Activated B cell treated with CpG ODN at 0.5 μM for 24 hours (primary cell): ENCODE results near the gene ENO2. TPM values are rescaled to one million over a fixed set of nuclear protein-coding genes. Genes with fewer than 3 reads are reported as not detected.

Experiments used
- ATAC-seq: fragments of 200-7000 bp; cut with Tn5 transposase; one replicate; pipeline ENCODE4 v1.10.0; 2021; ENCODE audit warnings: low read depth, mild to moderate bottlenecking, moderate library complexity
- CTCF ChIA-PET: fragments of 350-600 bp; sonication (Branson Sonifier 250); formaldehyde crosslinking; loops from one replicate; lab custom pipeline; 2021; ENCODE audit warnings: antibody characterized with exemption; lab: Charles Lee
- POLR2A ChIA-PET: fragments of 350-600 bp; sonication (Branson Sonifier 250); formaldehyde crosslinking; loops from one replicate; lab custom pipeline; 2021; ENCODE audit warnings: antibody characterized with exemption; lab: Charles Lee
- DNase-seq: peaks from one replicate; pipeline ENCODE4 v3.0.0; 2022
- H3K27ac Mint-ChIP-seq: one replicate; pipeline ENCODE4 v1.8.0; 2020; ENCODE audit warnings: mixed read lengths
- H3K27me3 Mint-ChIP-seq: one replicate; pipeline ENCODE4 v1.8.0; 2021; ENCODE audit warnings: mixed read lengths
- H3K36me3 Mint-ChIP-seq: one replicate; pipeline ENCODE4 v1.8.0; 2021; ENCODE audit warnings: low read depth, mixed read lengths
- H3K4me1 Mint-ChIP-seq: one replicate; pipeline ENCODE4 v1.8.0; 2021; ENCODE audit warnings: mixed read lengths
- H3K4me3 Mint-ChIP-seq: one replicate; pipeline ENCODE4 v1.8.0; 2020; ENCODE audit warnings: mild to moderate bottlenecking, mixed read lengths
- H3K9me3 Mint-ChIP-seq: one replicate; pipeline ENCODE4 v1.8.0; 2020; ENCODE audit warnings: mixed read lengths
- intact Hi-C: fragments of 100-400 bp; cut with micrococcal nuclease; formaldehyde crosslinking; loops from one replicate; pipeline ENCODE4 v1.15.1; 2024
- total RNA-seq: library from RNA; stranded (reverse); gene quantifications from 2 replicates; pipeline ENCODE4 v1.2.3, GENCODE V29; 2022
- TF ChIP-seq, protein P1 (sequence below): fragments of 200-600 bp; IDR thresholded peaks from one replicate; pipeline ENCODE4 v1.8.0; 2022; ENCODE audit warnings: antibody characterized with exemption, mild to moderate bottlenecking

Gene ENO2
- total RNA-seq, 1 donor from 2014 or later: 31.0 TPM

DNA sequence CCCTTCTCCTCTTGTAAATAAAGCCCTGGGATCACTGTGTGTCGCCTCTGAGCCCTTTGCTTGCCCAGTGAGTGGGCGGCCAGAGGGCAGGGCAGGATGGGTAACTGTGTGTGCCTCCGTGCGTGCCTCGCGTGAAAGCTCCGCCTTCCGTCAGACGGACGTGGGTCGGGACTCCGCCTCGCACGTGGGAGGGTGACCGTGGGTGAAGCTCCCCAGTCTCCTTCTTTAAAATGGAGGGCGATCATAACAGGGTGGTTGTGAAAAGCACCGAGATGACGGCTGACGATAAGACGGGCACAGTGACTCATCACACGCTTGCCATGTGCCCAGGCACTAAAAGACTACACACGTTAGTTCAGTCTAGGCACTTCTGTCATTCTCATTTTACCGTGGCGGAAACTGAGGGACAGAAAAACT is 46.9 kb downstream of the ENO2 start:
- peak; percentile 41 for ATAC-seq
- Mint-ChIP-seq H3K4me3 (peak overlapping the region; percentile 72), H3K9me3 (no peaks in the 10 kb centered on the region), H3K4me1 (peaks cover 88% of the 10 kb centered on the region), H3K27me3 (no peaks in the 10 kb centered on the region), H3K27ac (peak overlapping the region; percentile 98), H3K36me3 (peaks cover 59% of the 10 kb centered on the region)
- ChIA-PET CTCF (interaction anchor here (0.8 to 13.0 kb wide), 7 partner anchors 15 to 93 kb away, joined by 4 to 571 read pairs (median 9); partner anchors contain the start of genes C12orf57, LPCAT3, PTPN6 and RNU7-1), POLR2A (interaction anchor here (0.6 to 17.0 kb wide), 15 partner anchors 9 to 326 kb away, joined by 3 to 1516 read pairs (median 4); partner anchors contain the start of genes ATN1, C12orf57, CDCA3 and COPS7A)
- DNase-seq: peak; percentile 65
- intact Hi-C loops: loop anchor here (1.0 kb wide), 1 partner anchor 17 kb away; the partner anchor contains the start of gene C12orf57
- TF ChIP-seq, protein P1, sequence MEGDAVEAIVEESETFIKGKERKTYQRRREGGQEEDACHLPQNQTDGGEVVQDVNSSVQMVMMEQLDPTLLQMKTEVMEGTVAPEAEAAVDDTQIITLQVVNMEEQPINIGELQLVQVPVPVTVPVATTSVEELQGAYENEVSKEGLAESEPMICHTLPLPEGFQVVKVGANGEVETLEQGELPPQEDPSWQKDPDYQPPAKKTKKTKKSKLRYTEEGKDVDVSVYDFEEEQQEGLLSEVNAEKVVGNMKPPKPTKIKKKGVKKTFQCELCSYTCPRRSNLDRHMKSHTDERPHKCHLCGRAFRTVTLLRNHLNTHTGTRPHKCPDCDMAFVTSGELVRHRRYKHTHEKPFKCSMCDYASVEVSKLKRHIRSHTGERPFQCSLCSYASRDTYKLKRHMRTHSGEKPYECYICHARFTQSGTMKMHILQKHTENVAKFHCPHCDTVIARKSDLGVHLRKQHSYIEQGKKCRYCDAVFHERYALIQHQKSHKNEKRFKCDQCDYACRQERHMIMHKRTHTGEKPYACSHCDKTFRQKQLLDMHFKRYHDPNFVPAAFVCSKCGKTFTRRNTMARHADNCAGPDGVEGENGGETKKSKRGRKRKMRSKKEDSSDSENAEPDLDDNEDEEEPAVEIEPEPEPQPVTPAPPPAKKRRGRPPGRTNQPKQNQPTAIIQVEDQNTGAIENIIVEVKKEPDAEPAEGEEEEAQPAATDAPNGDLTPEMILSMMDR: no peak

GRCh38 chr12:6961695-6962284 is 47.4 kb downstream of the ENO2 start:
- DNase-seq: peak; percentile 39
- ChIA-PET CTCF (interaction anchor here (0.8 to 13.0 kb wide), 8 partner anchors 16 to 147 kb away, joined by 3 to 571 read pairs (median 8); partner anchors contain the start of genes C12orf57, LPCAT3, PTPN6 and RNU7-1), POLR2A (interaction anchor here (0.6 to 17.0 kb wide), 14 partner anchors 8 to 427 kb away, joined by 3 to 1516 read pairs (median 4); partner anchors contain the start of genes ATN1, C12orf57, CDCA3 and COPS7A)
- peak overlapping the region; percentile 98 for H3K27ac Mint-ChIP-seq
- peaks cover 85% of the 10 kb centered on the region for H3K4me1 Mint-ChIP-seq
- H3K36me3 Mint-ChIP-seq: peaks cover 59% of the 10 kb centered on the region
- peak; percentile 7 for ATAC-seq
- H3K4me3 Mint-ChIP-seq: peak overlapping the region; percentile 72
- no peaks in the 10 kb centered on the region for H3K27me3 Mint-ChIP-seq
- intact Hi-C loops: loop anchor here (1.0 kb wide), 1 partner anchor 17 kb away; the partner anchor contains the start of gene C12orf57
- no peaks in the 10 kb centered on the region for H3K9me3 Mint-ChIP-seq
- TF ChIP-seq, protein P1: no peak

GRCh38 chr12:6962285-6963015 is 48.1 kb downstream of the ENO2 start:
- ATAC-seq (no peak), DNase-seq (peak; percentile 26)
- ChIA-PET POLR2A (interaction anchor here (0.6 to 17.0 kb wide), 9 partner anchors 20 to 428 kb away, joined by 3 to 1516 read pairs (median 5); partner anchors contain the start of genes ATN1, C12orf57, COPS7A and GAPDH), CTCF (interaction anchor here (1.0 to 13.0 kb wide), 6 partner anchors 16 to 146 kb away, joined by 3 to 571 read pairs (median 8); partner anchors contain the start of genes C12orf57, LPCAT3, PTPN6 and RNU7-1)
- peak overlapping the region; percentile 98 for H3K27ac Mint-ChIP-seq
- TF ChIP-seq, protein P1: no peak
- peaks cover 78% of the 10 kb centered on the region for H3K4me1 Mint-ChIP-seq
- no peaks in the 10 kb centered on the region for H3K27me3 Mint-ChIP-seq
- peak overlapping the region; percentile 72 for H3K4me3 Mint-ChIP-seq
- H3K36me3 Mint-ChIP-seq: peaks cover 60% of the 10 kb centered on the region
- H3K9me3 Mint-ChIP-seq: no peaks in the 10 kb centered on the region
- intact Hi-C loops: no loop called here

DNA sequence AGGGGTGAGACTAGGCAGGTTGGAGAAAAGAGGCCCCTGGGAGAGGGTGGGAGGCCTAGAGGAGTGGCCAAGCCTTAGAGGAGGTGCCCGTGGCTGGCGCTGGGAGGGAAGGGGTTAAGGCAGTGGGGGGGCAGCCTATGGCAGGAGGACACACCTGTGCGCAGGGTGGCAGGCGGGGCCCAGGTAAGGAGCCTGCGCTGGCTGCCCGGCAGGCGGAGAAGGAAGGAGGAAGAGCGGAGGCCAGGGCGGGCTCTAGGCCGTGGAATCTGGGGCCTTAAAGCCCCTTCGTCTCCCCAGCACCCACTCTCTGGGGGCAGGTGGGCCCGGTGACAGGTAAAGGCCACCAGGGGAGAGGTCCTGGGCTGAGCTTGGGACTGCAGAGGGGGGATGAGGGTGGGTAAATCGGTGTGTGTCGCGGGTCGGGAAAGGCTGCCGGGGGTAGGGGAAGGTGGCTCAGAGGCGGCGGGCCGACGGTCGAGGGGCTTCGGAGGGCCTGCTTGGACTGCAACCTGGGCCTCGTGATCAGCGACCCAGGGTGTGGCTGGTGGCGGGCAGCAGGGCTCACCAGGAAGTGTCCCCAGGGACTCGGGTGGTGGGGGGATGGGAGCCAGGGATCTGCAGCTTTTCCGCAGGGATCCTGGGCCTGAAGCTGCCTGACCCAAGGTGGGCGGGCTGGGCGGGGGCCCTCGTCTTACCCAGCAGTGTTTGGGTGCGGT is 48.8 kb downstream of the ENO2 start:
- TF ChIP-seq, protein P1: no peak
- intact Hi-C loops: no loop called here
- POLR2A ChIA-PET: interaction anchor here (0.6 to 17.0 kb wide), 5 partner anchors 7 to 355 kb away, joined by 3 to 1516 read pairs (median 9); partner anchors contain the start of genes C12orf57, LPCAT3, PTPN6 and RNU7-1
- Mint-ChIP-seq H3K36me3 (peaks cover 60% of the 10 kb centered on the region), H3K27ac (peak overlapping the region; percentile 98), H3K4me3 (peak overlapping the region; percentile 19), H3K9me3 (no peaks in the 10 kb centered on the region), H3K27me3 (no peaks in the 10 kb centered on the region), H3K4me1 (peaks cover 71% of the 10 kb centered on the region)
- CTCF ChIA-PET: interaction anchor here (1.8 to 13.0 kb wide), 6 partner anchors 8 to 94 kb away, joined by 11 to 571 read pairs (median 18); partner anchors contain the start of genes C12orf57, PTPN6, RNU7-1 and SPSB2
- ATAC-seq (no peak), DNase-seq (no peak)
